ENCODE measurements around the gene PDE4B.
"Not testable (repeated sequence)": the region's sequence is repeated elsewhere in the genome, so short reads cannot be mapped to it uniquely, and the experiment has no call there.

Gene PDE4B

GRCh38 chr1:66112744-66113400 is 320.2 kb downstream of the PDE4B start:
- no peaks in the 10 kb centered on the region for H3K4me1 ChIP-seq (ENCODE audit: control insufficient read depth, insufficient read depth, low read length)
- H3K4me2 ChIP-seq (ENCODE audit: low read length), result no peak overlapping the region
- no peak overlapping the region for H3K4me3 ChIP-seq (ENCODE audit: low read length)
- H3K9me3 ChIP-seq (replicated peaks; ENCODE audit: low read length), result no peaks in the 10 kb centered on the region
- H3K36me3 ChIP-seq (ENCODE audit: insufficient read depth, low read length), result no peaks in the 10 kb centered on the region
- H3K27me3 ChIP-seq (ENCODE audit: control insufficient read depth, insufficient read depth, low read length), result no peaks in the 10 kb centered on the region
- H3K9ac ChIP-seq (ENCODE audit: low read depth, low read length), result no peak overlapping the region

DNA sequence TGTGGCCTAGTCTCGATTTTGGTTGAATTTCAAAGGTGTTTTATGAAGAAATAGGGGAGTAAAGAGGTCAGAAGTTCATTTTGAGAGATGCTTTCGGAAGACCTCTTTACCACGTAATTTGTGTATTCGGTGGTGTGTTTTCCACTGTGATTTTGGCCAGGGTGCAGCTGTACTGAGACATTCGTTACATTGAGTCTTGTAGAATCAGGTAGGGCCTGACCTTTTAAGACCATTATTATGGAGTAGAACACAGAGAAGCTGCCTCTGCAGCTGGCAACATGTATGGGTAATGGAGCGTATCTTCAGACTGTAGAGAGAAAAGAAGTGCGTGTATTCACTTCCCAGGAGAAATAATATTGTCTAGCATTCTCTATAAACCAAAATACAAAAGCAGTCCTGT is 326.5 kb downstream of the PDE4B start:
- no peak overlapping the region for H3K4me2 ChIP-seq (ENCODE audit: low read length)

DNA sequence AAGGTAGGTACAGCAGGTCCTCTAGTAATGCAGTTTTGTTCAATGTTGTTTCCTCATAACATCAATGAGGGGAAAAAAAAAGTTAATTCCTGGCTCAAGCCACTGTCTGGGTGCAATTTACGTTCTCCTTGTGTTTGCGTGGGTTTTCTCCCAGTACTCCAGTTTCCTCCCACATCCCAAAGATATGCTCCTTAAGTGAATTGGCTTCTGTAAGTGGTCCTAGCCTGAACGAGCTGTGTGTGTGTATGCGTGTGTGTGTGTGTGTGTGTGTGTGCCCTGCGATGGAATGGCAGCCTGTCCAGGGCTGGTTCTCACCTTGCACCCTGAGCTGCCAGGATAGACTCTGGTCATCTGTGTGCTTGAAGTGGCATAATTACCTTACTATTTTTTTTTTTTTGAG is 332.0 kb downstream of the PDE4B start:
- no peaks in the 10 kb centered on the region for H3K9me3 ChIP-seq (replicated peaks; ENCODE audit: low read length)
- H3K9ac ChIP-seq (ENCODE audit: low read depth, low read length), result no peak overlapping the region
- no peak overlapping the region for H3K4me2 ChIP-seq (ENCODE audit: low read length)
- no peaks in the 10 kb centered on the region for H3K27me3 ChIP-seq (ENCODE audit: control insufficient read depth, insufficient read depth, low read length)
- no peak overlapping the region for H3K4me3 ChIP-seq (ENCODE audit: low read length)
- no peaks in the 10 kb centered on the region for H3K36me3 ChIP-seq (ENCODE audit: insufficient read depth, low read length)
- no peaks in the 10 kb centered on the region for H3K4me1 ChIP-seq (ENCODE audit: control insufficient read depth, insufficient read depth, low read length)

More for the DNA sequence above, 326.5 kb downstream of the PDE4B start:
- Histone ChIP-seq H3K9ac (ENCODE audit: low read depth, low read length) (no peak overlapping the region), H3K36me3 (ENCODE audit: insufficient read depth, low read length) (no peaks in the 10 kb centered on the region), H3K9me3 (replicated peaks; ENCODE audit: low read length) (no peaks in the 10 kb centered on the region), H3K4me3 (ENCODE audit: low read length) (no peak overlapping the region), H3K27me3 (ENCODE audit: control insufficient read depth, insufficient read depth, low read length) (no peaks in the 10 kb centered on the region), H3K4me1 (ENCODE audit: control insufficient read depth, insufficient read depth, low read length) (no peaks in the 10 kb centered on the region)

DNA sequence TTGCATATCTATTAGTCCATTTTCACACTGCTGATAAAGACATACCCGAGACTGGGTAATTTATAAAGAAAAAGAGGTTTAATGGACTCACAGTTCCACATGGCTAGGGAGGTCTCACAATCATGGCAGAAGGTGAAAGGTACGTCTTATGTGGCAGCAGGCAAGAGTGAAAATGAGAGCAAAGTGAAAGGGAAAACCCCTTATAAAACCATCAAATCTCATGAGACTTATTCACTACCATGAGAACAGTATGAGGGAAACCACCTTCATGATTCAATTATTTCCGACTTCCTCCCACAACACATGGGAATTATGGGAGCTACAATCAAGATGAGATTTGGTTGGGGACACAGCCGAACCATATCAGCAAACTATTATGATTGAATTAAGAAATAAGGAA is 335.9 kb downstream of the PDE4B start:
- not testable (repeated sequence) for H3K36me3 ChIP-seq (ENCODE audit: insufficient read depth, low read length); H3K4me2 ChIP-seq (ENCODE audit: low read length); H3K9me3 ChIP-seq (replicated peaks; ENCODE audit: low read length); H3K27me3 ChIP-seq (ENCODE audit: control insufficient read depth, insufficient read depth, low read length); H3K9ac ChIP-seq (ENCODE audit: low read depth, low read length); H3K4me3 ChIP-seq (ENCODE audit: low read length); H3K4me1 ChIP-seq (ENCODE audit: control insufficient read depth, insufficient read depth, low read length)

GRCh38 chr1:66132324-66132723 is 339.6 kb downstream of the PDE4B start:
- no peaks in the 10 kb centered on the region for H3K9me3 ChIP-seq (replicated peaks; ENCODE audit: low read length)
- no peaks in the 10 kb centered on the region for H3K4me1 ChIP-seq (ENCODE audit: control insufficient read depth, insufficient read depth, low read length)
- no peak overlapping the region for H3K4me2 ChIP-seq (ENCODE audit: low read length)
- no peaks in the 10 kb centered on the region for H3K36me3 ChIP-seq (ENCODE audit: insufficient read depth, low read length)
- H3K27me3 ChIP-seq (ENCODE audit: control insufficient read depth, insufficient read depth, low read length), result no peaks in the 10 kb centered on the region
- H3K9ac ChIP-seq (ENCODE audit: low read depth, low read length), result no peak overlapping the region
- H3K4me3 ChIP-seq (ENCODE audit: low read length), result no peak overlapping the region

- H3K27me3 ChIP-seq (ENCODE audit: control insufficient read depth, insufficient read depth, low read length), result no peaks in the 10 kb centered on the region
- no peaks in the 10 kb centered on the region for H3K4me1 ChIP-seq (ENCODE audit: control insufficient read depth, insufficient read depth, low read length)
- H3K36me3 ChIP-seq (ENCODE audit: insufficient read depth, low read length), result no peaks in the 10 kb centered on the region
- no peak overlapping the region for H3K9ac ChIP-seq (ENCODE audit: low read depth, low read length)
- H3K9me3 ChIP-seq (replicated peaks; ENCODE audit: low read length), result no peaks in the 10 kb centered on the region
- H3K4me2 ChIP-seq (ENCODE audit: low read length), result no peak overlapping the region
- H3K4me3 ChIP-seq (ENCODE audit: low read length), result no peak overlapping the region
Observed at GRCh38 chr1:66134004-66134403, 341.3 kb downstream of the PDE4B start.

- no peaks in the 10 kb centered on the region for H3K9me3 ChIP-seq (replicated peaks; ENCODE audit: low read length)
- H3K4me3 ChIP-seq (ENCODE audit: low read length), result no peak overlapping the region
- H3K27me3 ChIP-seq (ENCODE audit: control insufficient read depth, insufficient read depth, low read length), result no peaks in the 10 kb centered on the region
- H3K4me2 ChIP-seq (ENCODE audit: low read length), result no peak overlapping the region
- no peaks in the 10 kb centered on the region for H3K36me3 ChIP-seq (ENCODE audit: insufficient read depth, low read length)
- no peaks in the 10 kb centered on the region for H3K4me1 ChIP-seq (ENCODE audit: control insufficient read depth, insufficient read depth, low read length)
- no peak overlapping the region for H3K9ac ChIP-seq (ENCODE audit: low read depth, low read length)
Observed at GRCh38 chr1:66135161-66135560, 342.5 kb downstream of the PDE4B start.

DNA sequence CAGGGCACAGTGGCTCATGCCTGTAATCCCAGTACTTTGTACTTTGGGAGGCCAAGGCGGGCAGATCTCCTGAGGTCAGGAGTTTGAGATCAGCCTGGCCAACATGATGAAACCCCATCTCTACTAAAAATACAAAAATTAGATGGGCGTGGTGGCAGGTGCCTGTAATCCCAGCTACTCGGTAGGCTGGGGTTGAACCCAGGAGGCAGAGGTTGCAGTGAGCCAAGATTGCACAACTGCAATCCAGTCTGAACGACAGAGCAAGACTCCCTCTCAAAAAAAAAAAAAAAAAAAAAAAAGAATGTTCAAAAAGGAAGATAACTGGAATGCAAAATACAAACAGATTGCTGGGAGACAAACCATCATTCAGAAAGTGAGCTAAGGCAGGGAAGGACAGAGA is 343.7 kb downstream of the PDE4B start:
- not testable (repeated sequence) for H3K4me1 ChIP-seq (ENCODE audit: control insufficient read depth, insufficient read depth, low read length); H3K9me3 ChIP-seq (replicated peaks; ENCODE audit: low read length); H3K9ac ChIP-seq (ENCODE audit: low read depth, low read length); H3K27me3 ChIP-seq (ENCODE audit: control insufficient read depth, insufficient read depth, low read length); H3K36me3 ChIP-seq (ENCODE audit: insufficient read depth, low read length); H3K4me2 ChIP-seq (ENCODE audit: low read length); H3K4me3 ChIP-seq (ENCODE audit: low read length)

DNA sequence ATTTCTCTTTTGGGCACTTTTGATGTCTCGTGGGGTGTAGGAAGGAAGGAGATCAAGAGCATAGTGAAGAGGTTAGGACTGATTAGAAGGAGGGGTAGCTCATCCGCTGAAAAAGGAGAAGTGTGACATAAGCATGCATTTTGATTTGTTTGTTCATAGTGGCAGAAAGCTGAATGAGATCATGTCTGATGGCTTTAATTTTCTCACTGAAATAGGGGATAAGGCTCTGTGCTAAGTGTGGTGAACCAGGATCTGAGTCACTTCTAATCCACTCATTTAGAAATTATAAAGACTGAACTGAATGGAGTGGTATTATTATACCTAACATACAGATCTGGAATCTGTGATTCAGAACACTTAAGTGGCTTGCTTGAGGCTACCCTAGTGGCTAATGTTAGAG is 344.5 kb downstream of the PDE4B start:
- no peaks in the 10 kb centered on the region for H3K9me3 ChIP-seq (replicated peaks; ENCODE audit: low read length)
- H3K36me3 ChIP-seq (ENCODE audit: insufficient read depth, low read length), result no peaks in the 10 kb centered on the region
- H3K4me3 ChIP-seq (ENCODE audit: low read length), result no peak overlapping the region
- no peak overlapping the region for H3K9ac ChIP-seq (ENCODE audit: low read depth, low read length)
- no peaks in the 10 kb centered on the region for H3K4me1 ChIP-seq (ENCODE audit: control insufficient read depth, insufficient read depth, low read length)
- no peaks in the 10 kb centered on the region for H3K27me3 ChIP-seq (ENCODE audit: control insufficient read depth, insufficient read depth, low read length)
- no peak overlapping the region for H3K4me2 ChIP-seq (ENCODE audit: low read length)

DNA sequence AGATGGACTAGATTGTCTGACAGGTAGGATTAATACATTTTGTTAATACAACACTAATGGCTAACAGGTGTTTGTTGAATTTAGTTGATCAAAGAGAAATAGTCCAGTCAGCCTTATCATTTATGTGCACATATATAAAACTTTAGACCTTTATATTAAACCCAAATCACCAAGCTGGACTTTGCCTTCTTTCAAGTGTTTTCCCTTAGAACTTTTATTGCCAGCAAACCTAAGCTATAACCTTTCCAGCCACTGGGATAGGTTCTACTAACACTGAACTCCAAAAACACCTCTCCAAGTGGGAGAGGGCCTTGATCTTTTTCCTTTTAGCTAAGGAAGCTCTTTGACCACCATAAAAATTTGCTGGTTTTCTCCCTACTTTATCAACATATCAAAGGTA is 345.9 kb downstream of the PDE4B start:
- Histone ChIP-seq H3K27me3 (ENCODE audit: control insufficient read depth, insufficient read depth, low read length) (no peaks in the 10 kb centered on the region), H3K9ac (ENCODE audit: low read depth, low read length) (no peak overlapping the region), H3K4me1 (ENCODE audit: control insufficient read depth, insufficient read depth, low read length) (no peaks in the 10 kb centered on the region), H3K4me2 (ENCODE audit: low read length) (no peak overlapping the region), H3K36me3 (ENCODE audit: insufficient read depth, low read length) (no peaks in the 10 kb centered on the region), H3K9me3 (replicated peaks; ENCODE audit: low read length) (no peaks in the 10 kb centered on the region), H3K4me3 (ENCODE audit: low read length) (no peak overlapping the region)

- Histone ChIP-seq H3K9ac (ENCODE audit: low read depth, low read length) (no peak overlapping the region), H3K27me3 (ENCODE audit: control insufficient read depth, insufficient read depth, low read length) (no peaks in the 10 kb centered on the region), H3K4me1 (ENCODE audit: control insufficient read depth, insufficient read depth, low read length) (no peaks in the 10 kb centered on the region), H3K36me3 (ENCODE audit: insufficient read depth, low read length) (no peaks in the 10 kb centered on the region), H3K4me3 (ENCODE audit: low read length) (no peak overlapping the region), H3K4me2 (ENCODE audit: low read length) (no peak overlapping the region), H3K9me3 (replicated peaks; ENCODE audit: low read length) (no peaks in the 10 kb centered on the region)
Observed at GRCh38 chr1:66140072-66140471, 347.4 kb downstream of the PDE4B start.

DNA sequence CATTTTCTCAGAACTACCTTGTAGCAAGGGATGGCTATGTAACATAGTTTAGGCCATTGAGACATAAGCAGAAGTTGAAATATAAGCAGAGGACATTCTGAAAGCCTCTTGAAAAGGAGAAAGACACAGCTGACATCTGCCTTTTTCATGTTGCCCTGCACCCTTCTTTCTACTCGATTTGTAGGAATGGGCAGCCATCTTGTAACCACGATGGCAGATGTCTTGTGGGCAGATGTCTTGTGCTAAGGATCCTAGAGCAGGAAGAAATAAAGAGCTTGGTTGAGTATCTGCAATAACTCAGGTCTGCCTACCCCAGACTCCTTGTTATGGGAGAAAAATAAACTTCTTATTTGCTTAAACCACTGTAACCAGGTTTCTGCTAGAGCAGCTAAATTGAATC is 351.0 kb downstream of the PDE4B start:
- H3K9ac ChIP-seq (ENCODE audit: low read depth, low read length), result no peak overlapping the region
- H3K36me3 ChIP-seq (ENCODE audit: insufficient read depth, low read length), result no peaks in the 10 kb centered on the region
- no peak overlapping the region for H3K4me3 ChIP-seq (ENCODE audit: low read length)
- H3K9me3 ChIP-seq (replicated peaks; ENCODE audit: low read length), result no peaks in the 10 kb centered on the region
- H3K27me3 ChIP-seq (ENCODE audit: control insufficient read depth, insufficient read depth, low read length), result peaks cover 3% of the 10 kb centered on the region
- no peaks in the 10 kb centered on the region for H3K4me1 ChIP-seq (ENCODE audit: control insufficient read depth, insufficient read depth, low read length)
- no peak overlapping the region for H3K4me2 ChIP-seq (ENCODE audit: low read length)
